Activated CD4-positive, alpha-beta T cell treated with anti-CD3 and anti-CD28 coated beads, Interleukin-2, amount 10 ng/mL, durations not matched to agents 24 days and 14 days (primary cell): Measurements from ENCODE around the gene MBP. TPM values are rescaled to one million over a fixed set of nuclear protein-coding genes. Genes with fewer than 3 reads are reported as not detected.
A peak's percentile ranks its signal among the peaks of the same experiment; 100 is the strongest.
"Not testable (repeated sequence)": the region's sequence is repeated elsewhere in the genome, so short reads cannot be mapped to it uniquely, and the experiment has no call there.

Source experiments
- DNase-seq: peaks from one replicate; pipeline ENCODE4 v3.0.0; 2022
- H3K27ac Mint-ChIP-seq: one replicate; pipeline ENCODE4 v1.8.0; 2022; ENCODE audit warnings: mild to moderate bottlenecking, mixed read lengths
- H3K27me3 Mint-ChIP-seq: one replicate; pipeline ENCODE4 v1.8.0; 2022; ENCODE audit warnings: mixed read lengths
- H3K36me3 Mint-ChIP-seq: one replicate; pipeline ENCODE4 v1.8.0; 2022; ENCODE audit warnings: low read depth, mild to moderate bottlenecking, mixed read lengths
- H3K4me1 Mint-ChIP-seq: one replicate; pipeline ENCODE4 v1.8.0; 2021; ENCODE audit warnings: mixed read lengths
- H3K4me3 Mint-ChIP-seq: one replicate; pipeline ENCODE4 v1.8.0; 2022; ENCODE audit warnings: mild to moderate bottlenecking, moderate library complexity, mixed read lengths
- H3K9me3 Mint-ChIP-seq: one replicate; pipeline ENCODE4 v1.8.0; 2021; ENCODE audit warnings: mixed read lengths
- intact Hi-C: fragments of 100-400 bp; cut with micrococcal nuclease; formaldehyde crosslinking; loops from one replicate; pipeline ENCODE4 v1.15.1; 2023
- total RNA-seq: library from RNA; stranded (reverse); gene quantifications from 2 replicates; pipeline ENCODE4 v1.2.3, GENCODE V29; 2022

MBP gene
- total RNA-seq, 1 donor from 2014 or later = 63.1 TPM

- peaks cover 22% of the 10 kb centered on the region for H3K4me1 Mint-ChIP-seq
- no peaks in the 10 kb centered on the region for H3K9me3 Mint-ChIP-seq
- H3K36me3 Mint-ChIP-seq = peaks cover 29% of the 10 kb centered on the region
- no peak for DNase-seq
- intact Hi-C loops = no loop called here
- H3K4me3 Mint-ChIP-seq = no peak overlapping the region
- no peak overlapping the region for H3K27ac Mint-ChIP-seq
- no peaks in the 10 kb centered on the region for H3K27me3 Mint-ChIP-seq
Measured at GRCh38 chr18:76953583-76954233, 178.9 kb downstream of the MBP start.

- DNase-seq = no peak
- intact Hi-C loops = no loop called here
- H3K27ac Mint-ChIP-seq = no peak overlapping the region
- H3K9me3 Mint-ChIP-seq = no peaks in the 10 kb centered on the region
- H3K36me3 Mint-ChIP-seq = peaks cover 33% of the 10 kb centered on the region
- H3K4me1 Mint-ChIP-seq = peaks cover 27% of the 10 kb centered on the region
- H3K4me3 Mint-ChIP-seq = no peak overlapping the region
- no peaks in the 10 kb centered on the region for H3K27me3 Mint-ChIP-seq
Measured at GRCh38 chr18:76953156-76953555, 179.4 kb downstream of the MBP start.

GRCh38 chr18:76952747-76953146 lies 179.8 kb downstream of the MBP start:
- no peak for DNase-seq
- peaks cover 37% of the 10 kb centered on the region for H3K36me3 Mint-ChIP-seq
- H3K27ac Mint-ChIP-seq = no peak overlapping the region
- no peaks in the 10 kb centered on the region for H3K27me3 Mint-ChIP-seq
- intact Hi-C loops = no loop called here
- H3K4me1 Mint-ChIP-seq = peaks cover 30% of the 10 kb centered on the region
- H3K9me3 Mint-ChIP-seq = no peaks in the 10 kb centered on the region
- H3K4me3 Mint-ChIP-seq = no peak overlapping the region

- Mint-ChIP-seq H3K36me3 (peaks cover 42% of the 10 kb centered on the region), H3K4me3 (no peak overlapping the region), H3K27ac (no peak overlapping the region), H3K4me1 (peaks cover 28% of the 10 kb centered on the region), H3K27me3 (no peaks in the 10 kb centered on the region), H3K9me3 (no peaks in the 10 kb centered on the region)
- intact Hi-C loops = no loop called here
- DNase-seq = no peak
Measured at GRCh38 chr18:76951456-76952247, 180.9 kb downstream of the MBP start.

- intact Hi-C loops = no loop called here
- Mint-ChIP-seq H3K9me3 (no peaks in the 10 kb centered on the region), H3K4me3 (no peak overlapping the region), H3K4me1 (peaks cover 29% of the 10 kb centered on the region), H3K36me3 (peaks cover 51% of the 10 kb centered on the region), H3K27ac (no peak overlapping the region), H3K27me3 (no peaks in the 10 kb centered on the region)
- no peak for DNase-seq
Measured at GRCh38 chr18:76948345-76948744, 184.2 kb downstream of the MBP start.

GRCh38 chr18:76944346-76944745 lies 188.2 kb downstream of the MBP start:
- peaks cover 33% of the 10 kb centered on the region for H3K36me3 Mint-ChIP-seq
- H3K27ac Mint-ChIP-seq, H3K27me3 Mint-ChIP-seq, H3K9me3 Mint-ChIP-seq, H3K4me3 Mint-ChIP-seq, intact Hi-C loops, DNase-seq: not testable (repeated sequence)
- peaks cover 13% of the 10 kb centered on the region for H3K4me1 Mint-ChIP-seq

GRCh38 chr18:76943542-76944339 lies 188.8 kb downstream of the MBP start:
- H3K36me3 Mint-ChIP-seq = peaks cover 33% of the 10 kb centered on the region
- intact Hi-C loops = no loop called here
- DNase-seq = no peak
- H3K4me1 Mint-ChIP-seq = peaks cover 13% of the 10 kb centered on the region
- no peak overlapping the region for H3K4me3 Mint-ChIP-seq
- H3K27ac Mint-ChIP-seq = no peak overlapping the region
- H3K27me3 Mint-ChIP-seq = no peaks in the 10 kb centered on the region
- no peaks in the 10 kb centered on the region for H3K9me3 Mint-ChIP-seq

- no peaks in the 10 kb centered on the region for H3K9me3 Mint-ChIP-seq
- H3K27me3 Mint-ChIP-seq = no peaks in the 10 kb centered on the region
- H3K4me1 Mint-ChIP-seq = peaks cover 2% of the 10 kb centered on the region
- H3K27ac Mint-ChIP-seq = no peak overlapping the region
- H3K36me3 Mint-ChIP-seq = peaks cover 26% of the 10 kb centered on the region
- H3K4me3 Mint-ChIP-seq = no peak overlapping the region
- intact Hi-C loops = no loop called here
- DNase-seq = no peak
Measured at GRCh38 chr18:76941284-76941683, 191.3 kb downstream of the MBP start.

- H3K36me3 Mint-ChIP-seq = peaks cover 28% of the 10 kb centered on the region
- intact Hi-C loops = no loop called here
- H3K4me1 Mint-ChIP-seq = no peaks in the 10 kb centered on the region
- no peak for DNase-seq
- no peaks in the 10 kb centered on the region for H3K9me3 Mint-ChIP-seq
- no peak overlapping the region for H3K27ac Mint-ChIP-seq
- H3K4me3 Mint-ChIP-seq = no peak overlapping the region
- H3K27me3 Mint-ChIP-seq = no peaks in the 10 kb centered on the region
Measured at GRCh38 chr18:76938619-76939018, 194.0 kb downstream of the MBP start.

- H3K36me3 Mint-ChIP-seq = peaks cover 31% of the 10 kb centered on the region
- no peak overlapping the region for H3K27ac Mint-ChIP-seq
- no peaks in the 10 kb centered on the region for H3K9me3 Mint-ChIP-seq
- no peak for DNase-seq
- H3K27me3 Mint-ChIP-seq = no peaks in the 10 kb centered on the region
- intact Hi-C loops = no loop called here
- H3K4me1 Mint-ChIP-seq = peaks cover 3% of the 10 kb centered on the region
- no peak overlapping the region for H3K4me3 Mint-ChIP-seq
Measured at GRCh38 chr18:76937597-76937996, 195.0 kb downstream of the MBP start.

- Mint-ChIP-seq H3K9me3 (no peaks in the 10 kb centered on the region), H3K4me1 (peaks cover 10% of the 10 kb centered on the region), H3K36me3 (peaks cover 36% of the 10 kb centered on the region), H3K27ac (no peak overlapping the region), H3K27me3 (no peaks in the 10 kb centered on the region), H3K4me3 (no peak overlapping the region)
- DNase-seq = no peak
- intact Hi-C loops = no loop called here
Measured at GRCh38 chr18:76936877-76937276, 195.7 kb downstream of the MBP start.

- intact Hi-C loops = no loop called here
- Mint-ChIP-seq H3K36me3 (peaks cover 38% of the 10 kb centered on the region), H3K4me1 (peaks cover 12% of the 10 kb centered on the region), H3K27ac (no peak overlapping the region), H3K27me3 (no peaks in the 10 kb centered on the region), H3K4me3 (no peak overlapping the region), H3K9me3 (no peaks in the 10 kb centered on the region)
- no peak for DNase-seq
Measured at GRCh38 chr18:76935722-76936337, 196.8 kb downstream of the MBP start.

- no peak for DNase-seq
- Mint-ChIP-seq H3K36me3 (peaks cover 44% of the 10 kb centered on the region), H3K27me3 (no peaks in the 10 kb centered on the region), H3K9me3 (no peaks in the 10 kb centered on the region), H3K4me3 (peak overlapping the region; percentile 16), H3K27ac (peak overlapping the region; percentile 86), H3K4me1 (peaks cover 13% of the 10 kb centered on the region)
- intact Hi-C loops = no loop called here
Measured at GRCh38 chr18:76932026-76932819, 200.4 kb downstream of the MBP start.
